Effector CD4-positive, alpha-beta T cell (primary cell): ENCODE measurements around the gene RHEX. TPM values are rescaled to one million over a fixed set of nuclear protein-coding genes. Genes with fewer than 3 reads are reported as not detected.
"Not testable (repeated sequence)": the region's sequence is repeated elsewhere in the genome, so short reads cannot be mapped to it uniquely, and the experiment has no call there.

Experiments used
- DNase-seq: peaks from one replicate; pipeline ENCODE4 v3.0.0-alpha.2; 2020
- total RNA-seq: gene quantifications from one replicate; lab custom pipeline; 2026; lab: John Stamatoyannopoulos, UW

RHEX gene
- not detected for total RNA-seq

- not testable (repeated sequence) for DNase-seq
Observed at GRCh38 chr1:206052919-206053610, at the start of gene RHEX. Gene RHEX (plus strand): TSS chr1:206053173. CDS start chr1:206097829, 44,656 bp downstream.

GRCh38 chr1:206003854-206004800 lies 48.8 kb upstream of the RHEX start:
- no peak for DNase-seq

- no peak for DNase-seq
Observed at GRCh38 chr1:206004826-206005225, 48.1 kb upstream of the RHEX start.

GRCh38 chr1:206005234-206005633 lies 47.7 kb upstream of the RHEX start:
- DNase-seq = no peak

- DNase-seq = no peak
Observed at GRCh38 chr1:206005778-206006180, 47.2 kb upstream of the RHEX start.

- no peak for DNase-seq
Observed at GRCh38 chr1:206006946-206007345, 46.0 kb upstream of the RHEX start.

- no peak for DNase-seq
Observed at GRCh38 chr1:206010060-206010459, 42.9 kb upstream of the RHEX start.

GRCh38 chr1:206011057-206011456 lies 41.9 kb upstream of the RHEX start:
- no peak for DNase-seq

- no peak for DNase-seq
Observed at GRCh38 chr1:206012086-206012859, 40.7 kb upstream of the RHEX start.

- no peak for DNase-seq
Observed at GRCh38 chr1:206013026-206013795, 39.8 kb upstream of the RHEX start.

- no peak for DNase-seq
Observed at GRCh38 chr1:206014601-206015000, 38.4 kb upstream of the RHEX start.

- no peak for DNase-seq
Observed at GRCh38 chr1:206015071-206015470, 37.9 kb upstream of the RHEX start.

GRCh38 chr1:206020393-206021007 lies 32.5 kb upstream of the RHEX start:
- no peak for DNase-seq

GRCh38 chr1:206021008-206021625 lies 31.9 kb upstream of the RHEX start:
- DNase-seq = no peak

- no peak for DNase-seq
Observed at GRCh38 chr1:206021626-206022365, 31.2 kb upstream of the RHEX start.

- no peak for DNase-seq
Observed at GRCh38 chr1:206022766-206023165, 30.2 kb upstream of the RHEX start.

- no peak for DNase-seq
Observed at GRCh38 chr1:206023695-206024094, 29.3 kb upstream of the RHEX start, which contains the start of gene CTSE. Gene CTSE (minus strand): TSS chr1:206023895. CDS start chr1:206023791, 104 bp downstream.

GRCh38 chr1:206025283-206025820 lies 27.6 kb upstream of the RHEX start:
- no peak for DNase-seq

GRCh38 chr1:206029484-206029883 lies 23.5 kb upstream of the RHEX start:
- no peak for DNase-seq

GRCh38 chr1:206030191-206030590 lies 22.8 kb upstream of the RHEX start:
- DNase-seq = no peak
